GM12878 (cell line): Measurements from ENCODE around the gene SCARB2. TPM values are rescaled to one million over a fixed set of nuclear protein-coding genes. Genes with fewer than 3 reads are reported as not detected.

ENCODE experiments used
- ATAC-seq: fragments of 200-7000 bp; cut with Tn5 transposase; 3 replicates; pipeline ENCODE4 v1.9.1; 2020; ENCODE audit warnings: mild to moderate bottlenecking, moderate library complexity
- BruUV-seq: library from RNA; stranded (reverse); fragments of 400-500 nt; replicated peaks from 2 replicates; lab custom pipeline; 2021; lab: Mats Ljungman, UMichigan
- CTCF ChIA-PET: fragments of 300-600 bp; sonication (Branson Sonifier 250); formaldehyde crosslinking; extraction: SDS; loops from one replicate; lab custom pipeline; 2021; ENCODE audit warnings: inconsistent platforms; lab: Yijun Ruan, JAX
- POLR2A ChIA-PET: fragments of 350-600 bp; formaldehyde crosslinking; extraction: SDS; loops from one replicate; lab custom pipeline; 2021; ENCODE audit warnings: inconsistent platforms; lab: Charles Lee
- RAD21 ChIA-PET: fragments of 300-600 bp; sonication (Branson Sonifier 250); formaldehyde crosslinking; loops from one replicate; lab custom pipeline; 2023; ENCODE audit warnings: antibody characterized with exemption; ENCODE audit not compliant: unreplicated experiment; lab: Charles Lee
- SMC1A ChIA-PET: fragments of 300-600 bp; sonication (Branson Sonifier 250); formaldehyde crosslinking; loops from one replicate; lab custom pipeline; 2023; ENCODE audit not compliant: unreplicated experiment, uncharacterized antibody; lab: Charles Lee
- DNase-seq: peaks from one replicate; pipeline ENCODE4 v3.0.0-alpha.2; 2011; ENCODE audit warnings: low read depth, low spot score
- FAIRE-seq: peaks from 3 replicates; lab custom pipeline; 2011; peaks lifted over from hg19 to GRCh38; lab: Jason Lieb, UNC
- H2AFZ ChIP-seq: 2 replicates; pipeline ENCODE4 v1.6.0; 2011; ENCODE audit warnings: low read depth, low read length, control low read depth; ENCODE audit not compliant: control insufficient read depth
- H3K27ac ChIP-seq: 2 replicates; pipeline ENCODE4 v1.5.1; 2011; ENCODE audit warnings: control low read depth; ENCODE audit not compliant: control insufficient read depth, insufficient read depth
- H3K27me3 ChIP-seq, 2 experiments: replicated peaks in 1 of 2; 2 replicates each; pipeline versions ENCODE4 v1.6.0 to v1.6.1; 2011; ENCODE audit warnings: low read length in 1 of 2; ENCODE audit not compliant: control insufficient read depth in 2 of 2, insufficient read depth in 2 of 2
- H3K36me3 ChIP-seq, 2 experiments: 2 replicates each; pipeline ENCODE4 v1.5.1; 2011; ENCODE audit warnings: low read length in 1 of 2; ENCODE audit not compliant: control insufficient read depth in 2 of 2, insufficient read depth in 2 of 2
- H3K4me1 ChIP-seq: 2 replicates; pipeline ENCODE4 v1.6.1; 2011; ENCODE audit warnings: mild to moderate bottlenecking, low read length, moderate library complexity, mixed read lengths; ENCODE audit not compliant: control insufficient read depth, insufficient read depth
- H3K4me2 ChIP-seq: 2 replicates; pipeline ENCODE4 v1.6.0; 2011; ENCODE audit warnings: control low read depth; ENCODE audit not compliant: control insufficient read depth, insufficient read depth
- H3K4me3 ChIP-seq: fragments of 200-600 bp; sonication (generic); 2 replicates; pipeline ENCODE4 v1.5.1; 2016
- H3K79me2 ChIP-seq: 2 replicates; pipeline ENCODE4 v1.6.0; 2011; ENCODE audit warnings: low read length; ENCODE audit not compliant: control insufficient read depth, insufficient read depth
- H3K9ac ChIP-seq: 2 replicates; pipeline ENCODE4 v1.8.0; 2011; ENCODE audit warnings: low read length, control low read depth, mixed read lengths; ENCODE audit not compliant: control insufficient read depth, insufficient read depth
- H3K9me3 ChIP-seq: replicated peaks from 3 replicates; pipeline ENCODE4 v1.5.1; 2011; ENCODE audit warnings: mild to moderate bottlenecking, low read length; ENCODE audit not compliant: control insufficient read depth, insufficient read depth
- H4K20me1 ChIP-seq: 2 replicates; pipeline ENCODE4 v1.6.0; 2011; ENCODE audit not compliant: control insufficient read depth, insufficient read depth
- BACH1 ChIP-seq: fragments of 450-650 bp; IDR thresholded peaks from 2 replicates; pipeline ENCODE4 v1.6.1; 2017; ENCODE audit warnings: mild to moderate bottlenecking, borderline replicate concordance
- HDAC2 ChIP-seq: fragments of 200-600 bp; sonication (generic); IDR thresholded peaks from 2 replicates; pipeline ENCODE4 v1.6.1; 2017
- IKZF2 ChIP-seq, 2 experiments: fragments of 450-650 bp; IDR thresholded peaks; 2 replicates each; pipeline ENCODE4 v1.6.1; 2017; ENCODE audit warnings: mild to moderate bottlenecking in 2 of 2, moderate library complexity in 2 of 2
- IRF4 ChIP-seq: IDR thresholded peaks from 2 replicates; pipeline ENCODE4 v1.6.1; 2011; ENCODE audit warnings: low read depth, low read length
- NFXL1 ChIP-seq: fragments of 450-650 bp; IDR thresholded peaks from 2 replicates; pipeline ENCODE4 v1.6.1; 2017; ENCODE audit warnings: antibody characterized with exemption, mild to moderate bottlenecking, borderline replicate concordance
- NR2F1 ChIP-seq: fragments of 450-650 bp; conservative IDR thresholded peaks from 2 replicates; pipeline ENCODE4 v1.6.1; 2017; ENCODE audit warnings: mild to moderate bottlenecking
- RAD21 ChIP-seq: IDR thresholded peaks from 2 replicates; pipeline ENCODE4 v1.6.1; 2011; ENCODE audit warnings: mild to moderate bottlenecking, low read depth, low read length, moderate library complexity; ENCODE audit not compliant: insufficient read depth
- SUZ12 ChIP-seq: fragments of 200-600 bp; sonication (generic); IDR thresholded peaks from one replicate; pipeline ENCODE4 v1.6.1; 2018; ENCODE audit warnings: antibody characterized with exemption, mild to moderate bottlenecking; ENCODE audit not compliant: unreplicated experiment
- WGBS: methylation state at CpG from one replicate; pipeline ENCODE4 v1.1.6; 2016; ENCODE audit warnings: low lambda C conversion rate; ENCODE audit not compliant: insufficient replicate concordance, insufficient coverage; ENCODE audit errors: missing lambda C conversion rate; 5-methylcytosine and 5-hydroxymethylcytosine counted together
- in situ Hi-C: fragments of 300-500 bp; cut with MboI; formaldehyde crosslinking; loops from 9 replicates; pipeline ENCODE4 v1.14.3; 2018; ENCODE audit warnings: mixed read lengths
- intact Hi-C: fragments of 100-400 bp; cut with micrococcal nuclease; formaldehyde crosslinking; loops from one replicate; pipeline ENCODE4 v1.14.2; 2022; ENCODE audit not compliant: unreplicated experiment
- polyA plus RNA-seq, 11 experiments: library from polyadenylated mRNA; depleted of rRNA in 4 of 11; unstranded in 6 of 11; stranded (reverse) in 5 of 11; fragments of >200 nt; fragmentation: Nextera tagmentation in 4 of 11; fragmentation: Illumina TruSeq in 1 of 11; extraction: Ambion mirVana in 4 of 11; extraction: Trizol in 1 of 11; gene quantifications; 1 replicate in 1 of 11; 2 replicates in 10 of 11; pipeline versions ENCODE4 v1.2.1 to v1.2.3, GENCODE V29; 2011 to 2016; ENCODE audit warnings: inconsistent platforms in 2 of 11, missing spikeins in 2 of 11, low read depth in 1 of 11
- total RNA-seq, 4 experiments: library from RNA; depleted of rRNA in 3 of 4; stranded (reverse); fragments of >200 nt in 3 of 4; fragmentation: Illumina TruSeq in 1 of 4; extraction: Trizol in 1 of 4; gene quantifications; 2 replicates each; pipeline versions ENCODE4 v1.2.1 to v1.2.3, GENCODE V29; 2013 to 2021
- TF ChIP-seq, protein P1 (sequence below), 3 experiments: IDR thresholded peaks in 2 of 3; conservative IDR thresholded peaks in 1 of 3; 2 replicates each; pipeline ENCODE4 v1.5.1; 2011; ENCODE audit warnings: low read depth in 3 of 3, low read length in 3 of 3, mild to moderate bottlenecking in 3 of 3, control low read depth in 2 of 3, moderate library complexity in 2 of 3, inconsistent platforms in 1 of 3, mixed read lengths in 1 of 3; ENCODE audit not compliant: control insufficient read depth in 2 of 3, insufficient read depth in 1 of 3; ENCODE audit errors: extremely low read depth in 1 of 3

The SCARB2 gene
- total and polyA plus RNA-seq, 10 of the 15 experiments (the other 5 are each of a cell fraction or from before 2014, with no cell fraction given): 2.1 to 11.7 (median 9.5) TPM

DNA sequence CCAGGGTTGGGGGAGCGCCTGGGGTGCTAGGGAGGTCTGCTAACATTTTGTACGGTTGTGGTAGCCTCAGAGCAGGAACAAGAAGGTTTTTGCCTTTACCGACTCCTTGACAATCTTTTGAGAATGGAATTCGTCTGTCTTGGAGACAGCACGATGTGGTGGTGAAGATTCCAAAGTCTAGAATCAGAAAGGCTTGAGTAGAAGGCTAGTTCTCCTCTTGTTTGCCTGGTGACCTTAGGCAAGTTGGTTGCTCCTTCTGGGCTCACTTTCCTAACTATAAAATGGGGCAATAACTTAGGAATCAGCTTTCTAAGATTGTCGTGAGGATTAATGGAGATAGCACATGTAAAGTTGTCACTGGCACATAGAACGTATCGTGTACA is 38.6 kb upstream of the SCARB2 start:
- no peak overlapping the region for H2AFZ ChIP-seq
- no peak for TF ChIP-seq NR2F1
- TF ChIP-seq, all 136 proteins: peak for 0
- Histone ChIP-seq H3K9ac (no peak overlapping the region), H3K9me3 (no peaks in the 10 kb centered on the region; the same call in 2 of the 3 replicates), H3K79me2 (no peaks in the 10 kb centered on the region), H3K4me3 (no peak overlapping the region), H3K36me3 (no peaks in the 10 kb centered on the region), H3K27ac (no peak overlapping the region), H4K20me1 (no peaks in the 10 kb centered on the region), H3K27me3 (peaks cover 2 to 5% of the 10 kb centered on the region in 2 experiments), H3K4me2 (no peak overlapping the region), H3K4me1 (no peaks in the 10 kb centered on the region)
- ChIA-PET RAD21 (no interaction called here), SMC1A (no interaction called here), CTCF (interaction anchor here (1.0 to 1.8 kb wide), 2 partner anchors 11 to 23 kb away, joined by 3 to 5 read pairs; no protein-coding TSS in a partner anchor), POLR2A (no interaction called here)
- 54% methylated on average over 8 of the region's 8 CpGs for WGBS
- FAIRE-seq: no peak
- DNase-seq: no peak
- in situ Hi-C loops (no loop called here), intact Hi-C loops (no loop called here)
- BruUV-seq: no TSS peak
- ATAC-seq: no peak

DNA sequence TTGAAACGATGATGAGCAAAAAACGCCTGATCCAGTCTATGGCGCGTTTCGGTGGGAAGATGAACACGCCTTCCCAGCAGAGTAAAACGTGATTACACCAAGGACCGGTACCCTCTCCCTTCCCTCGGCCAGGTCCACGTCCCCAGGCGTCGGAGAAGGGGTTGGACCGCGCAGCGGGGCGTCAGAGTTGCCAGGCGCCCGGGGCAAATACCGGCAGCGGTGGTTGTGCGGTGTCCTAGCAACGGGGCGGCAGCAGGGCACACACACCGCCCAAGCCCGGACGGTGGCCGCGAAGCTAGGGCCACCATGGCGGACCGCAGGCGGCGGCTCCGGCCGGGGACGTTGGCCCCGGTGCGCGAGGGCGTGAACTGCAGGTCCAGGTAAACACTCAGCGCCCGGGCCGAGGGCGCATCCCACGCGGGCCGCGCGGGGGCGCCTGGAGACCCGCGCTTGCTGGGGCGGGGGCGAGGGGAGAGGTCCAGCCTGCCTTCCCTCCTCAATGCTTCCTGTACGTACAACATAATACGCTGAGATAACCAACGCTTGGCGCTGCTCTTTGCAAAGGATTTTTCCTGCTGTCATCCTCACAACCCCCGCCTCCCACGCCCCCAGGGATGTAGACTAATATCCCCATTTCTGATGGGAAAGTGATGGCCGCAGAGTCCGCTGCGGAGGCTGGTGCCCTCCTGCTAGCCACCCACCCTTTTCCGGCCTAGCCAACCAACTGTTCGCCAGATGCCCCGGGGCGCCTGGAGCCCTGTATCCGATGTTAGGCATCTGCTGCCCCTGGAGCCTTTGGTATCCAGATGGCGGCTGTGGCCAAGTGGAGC is 38.0 kb upstream of the SCARB2 start, which contains the start of gene FAM47E:
FAM47E (plus strand) TSS at position 281 of the 830 bp plus-strand sequence; CDS start at position 307, 26 bp downstream.
- in situ Hi-C loops (no loop called here), intact Hi-C loops (no loop called here)
- SMC1A ChIA-PET: no interaction called here
- FAIRE-seq (no peak), DNase-seq (no peak), ATAC-seq (peak; percentile 34; the same call in 2 of the 3 replicates)
- CTCF ChIA-PET: interaction anchor here (0.7 kb wide), 1 partner anchor 103 kb away, joined by 3 read pairs; no protein-coding TSS in a partner anchor
- 44% methylated on average over 59 of the region's 68 CpGs for WGBS
- TF ChIP-seq BACH1: no peak
- TF ChIP-seq IKZF2 (IDR thresholded peaks at IDR 0.05): no peak
- TF ChIP-seq SUZ12: peak; percentile 46
- TF ChIP-seq NFXL1: no peak
- TF ChIP-seq, protein P1, sequence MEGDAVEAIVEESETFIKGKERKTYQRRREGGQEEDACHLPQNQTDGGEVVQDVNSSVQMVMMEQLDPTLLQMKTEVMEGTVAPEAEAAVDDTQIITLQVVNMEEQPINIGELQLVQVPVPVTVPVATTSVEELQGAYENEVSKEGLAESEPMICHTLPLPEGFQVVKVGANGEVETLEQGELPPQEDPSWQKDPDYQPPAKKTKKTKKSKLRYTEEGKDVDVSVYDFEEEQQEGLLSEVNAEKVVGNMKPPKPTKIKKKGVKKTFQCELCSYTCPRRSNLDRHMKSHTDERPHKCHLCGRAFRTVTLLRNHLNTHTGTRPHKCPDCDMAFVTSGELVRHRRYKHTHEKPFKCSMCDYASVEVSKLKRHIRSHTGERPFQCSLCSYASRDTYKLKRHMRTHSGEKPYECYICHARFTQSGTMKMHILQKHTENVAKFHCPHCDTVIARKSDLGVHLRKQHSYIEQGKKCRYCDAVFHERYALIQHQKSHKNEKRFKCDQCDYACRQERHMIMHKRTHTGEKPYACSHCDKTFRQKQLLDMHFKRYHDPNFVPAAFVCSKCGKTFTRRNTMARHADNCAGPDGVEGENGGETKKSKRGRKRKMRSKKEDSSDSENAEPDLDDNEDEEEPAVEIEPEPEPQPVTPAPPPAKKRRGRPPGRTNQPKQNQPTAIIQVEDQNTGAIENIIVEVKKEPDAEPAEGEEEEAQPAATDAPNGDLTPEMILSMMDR (IDR thresholded peaks at IDR 0.05 in 2 of 3, conservative IDR thresholded peaks at IDR 0.05 in 1 of 3; ENCODE audit: control insufficient read depth in 2 of 3, extremely low read depth in 1 of 3, insufficient read depth in 1 of 3, low read depth in 3 of 3, low read length in 3 of 3): peak in 2 of 3 experiments; percentile 8 to 19; a peak in 1 of 6 replicates
- no peak for TF ChIP-seq HDAC2
- no peak for TF ChIP-seq IRF4
- 0 out of 2 replicates have a peak, but pooled peaks have one; percentile 16 for TF ChIP-seq RAD21
- Histone ChIP-seq H3K9me3 (no peaks in the 10 kb centered on the region; the same call in 2 of the 3 replicates), H3K4me3 (no peak within 1 kb of the TSS; the same call in 1 of the 2 replicates), H4K20me1 (no peaks in the 10 kb centered on the region), H3K79me2 (no peaks in the 10 kb centered on the region), H2AFZ (no peak within 1 kb of the TSS), H3K27ac (no peak within 1 kb of the TSS), H3K27me3 (peaks cover 2 to 5% of the 10 kb centered on the region in 2 experiments), H3K4me2 (peak within 1 kb of the TSS; percentile 38), H3K36me3 (no peaks in the 10 kb centered on the region), H3K9ac (no peak within 1 kb of the TSS), H3K4me1 (no peaks in the 10 kb centered on the region)
- POLR2A ChIA-PET: no interaction called here
- no TSS peak for BruUV-seq
- RAD21 ChIA-PET: no interaction called here
